Nephron (organoid): ENCODE measurements around the gene TCOF1.

Experiments used
- H3K27ac Mint-ChIP-seq, 3 experiments: 2 replicates each; pipeline ENCODE4 v1.8.0; 2020; ENCODE audit warnings: mixed read lengths in 3 of 3, mild to moderate bottlenecking in 2 of 3, moderate library complexity in 1 of 3
- H3K27me3 Mint-ChIP-seq: 2 replicates; pipeline ENCODE4 v1.8.0; 2021; ENCODE audit warnings: low read depth, mild to moderate bottlenecking, moderate library complexity, mixed read lengths
- H3K36me3 Mint-ChIP-seq: 2 replicates; pipeline ENCODE4 v1.8.0; 2020; ENCODE audit warnings: low read depth, mixed read lengths
- H3K4me1 Mint-ChIP-seq: 2 replicates; pipeline ENCODE4 v1.8.0; 2020; ENCODE audit warnings: mixed read lengths
- H3K4me3 Mint-ChIP-seq, 3 experiments: 2 replicates each; pipeline ENCODE4 v1.8.0; 2020; ENCODE audit warnings: mild to moderate bottlenecking in 3 of 3, mixed read lengths in 3 of 3, moderate library complexity in 2 of 3
- H3K9me3 Mint-ChIP-seq: 2 replicates; pipeline ENCODE4 v1.8.0; 2020; ENCODE audit warnings: mixed read lengths
- CTCF ChIP-seq, 3 experiments: fragments of 200-600 bp; sonication (generic); IDR thresholded peaks; one replicate each; pipeline ENCODE4 v1.5.0; 2021; ENCODE audit warnings: antibody characterized with exemption in 3 of 3; ENCODE audit not compliant: unreplicated experiment in 3 of 3

The TCOF1 gene

GRCh38 chr5:150394912-150395687 lies 37.6 kb downstream of the TCOF1 start:
- no peaks in the 10 kb centered on the region for H3K27me3 Mint-ChIP-seq
- no peak for TF ChIP-seq CTCF (IDR thresholded peaks at IDR 0.05; ENCODE audit: unreplicated experiment in 3 of 3)
- H3K9me3 Mint-ChIP-seq = no peaks in the 10 kb centered on the region
- H3K27ac Mint-ChIP-seq = no peak overlapping the region
- H3K4me1 Mint-ChIP-seq = no peaks in the 10 kb centered on the region
- no peak overlapping the region for H3K4me3 Mint-ChIP-seq
- peaks cover 51% of the 10 kb centered on the region for H3K36me3 Mint-ChIP-seq

- no peaks in the 10 kb centered on the region for H3K9me3 Mint-ChIP-seq
- no peaks in the 10 kb centered on the region for H3K27me3 Mint-ChIP-seq
- no peaks in the 10 kb centered on the region for H3K4me1 Mint-ChIP-seq
- no peak overlapping the region for H3K27ac Mint-ChIP-seq
- H3K36me3 Mint-ChIP-seq = peaks cover 53% of the 10 kb centered on the region
- H3K4me3 Mint-ChIP-seq = no peak overlapping the region
- TF ChIP-seq CTCF (IDR thresholded peaks at IDR 0.05; ENCODE audit: unreplicated experiment in 3 of 3) = no peak
Measured at GRCh38 chr5:150395688-150395975, 38.1 kb downstream of the TCOF1 start.

GRCh38 chr5:150396267-150396666 lies 38.8 kb downstream of the TCOF1 start:
- Mint-ChIP-seq H3K9me3 (no peaks in the 10 kb centered on the region), H3K27me3 (no peaks in the 10 kb centered on the region), H3K4me3 (no peak overlapping the region), H3K27ac (no peak overlapping the region), H3K36me3 (peaks cover 54% of the 10 kb centered on the region), H3K4me1 (no peaks in the 10 kb centered on the region)
- TF ChIP-seq CTCF (IDR thresholded peaks at IDR 0.05; ENCODE audit: unreplicated experiment in 3 of 3) = no peak

GRCh38 chr5:150397146-150397781 lies 39.8 kb downstream of the TCOF1 start:
- H3K27me3 Mint-ChIP-seq = no peaks in the 10 kb centered on the region
- H3K4me1 Mint-ChIP-seq = no peaks in the 10 kb centered on the region

GRCh38 chr5:150397782-150398721 lies 40.6 kb downstream of the TCOF1 start:
- Mint-ChIP-seq H3K36me3 (peaks cover 57% of the 10 kb centered on the region), H3K4me1 (no peaks in the 10 kb centered on the region), H3K4me3 (no peak overlapping the region), H3K27me3 (no peaks in the 10 kb centered on the region), H3K27ac (no peak overlapping the region), H3K9me3 (no peaks in the 10 kb centered on the region)
- no peak for TF ChIP-seq CTCF (IDR thresholded peaks at IDR 0.05; ENCODE audit: unreplicated experiment in 3 of 3)

More at GRCh38 chr5:150397146-150397781, 39.8 kb downstream of the TCOF1 start:
- H3K27ac Mint-ChIP-seq = no peak overlapping the region
- TF ChIP-seq CTCF (IDR thresholded peaks at IDR 0.05; ENCODE audit: unreplicated experiment in 3 of 3) = no peak
- no peak overlapping the region for H3K4me3 Mint-ChIP-seq
- H3K9me3 Mint-ChIP-seq = no peaks in the 10 kb centered on the region
- peaks cover 52% of the 10 kb centered on the region for H3K36me3 Mint-ChIP-seq
